GM23338 (cell line): Measurements from ENCODE around the gene DYRK1A. TPM values are rescaled to one million over a fixed set of nuclear protein-coding genes. Genes with fewer than 3 reads are reported as not detected.

Source experiments
- ATAC-seq: fragments of 200-7000 bp; cut with Tn5 transposase; 3 replicates; pipeline ENCODE4 v1.9.1; 2020
- DNase-seq: peaks from one replicate; pipeline ENCODE4 v3.0.0-alpha.2; 2015; ENCODE audit warnings: low spot score
- H2AFZ ChIP-seq: fragments of 200-600 bp; sonication (generic); 2 replicates; pipeline ENCODE4 v1.8.0; 2016; ENCODE audit warnings: antibody characterized with exemption, mild to moderate bottlenecking, moderate library complexity
- H3F3A ChIP-seq: fragments of 200-600 bp; sonication (generic); replicated peaks from 2 replicates; pipeline ENCODE4 v1.8.0; 2017; ENCODE audit warnings: antibody characterized with exemption, mixed run types, low read depth
- H3K27ac ChIP-seq: fragments of 200-600 bp; sonication (generic); 2 replicates; pipeline ENCODE4 v1.6.1; 2016; ENCODE audit warnings: low read depth
- H3K27me3 ChIP-seq: fragments of 200-600 bp; sonication (generic); 2 replicates; pipeline ENCODE4 v1.8.0; 2016; ENCODE audit warnings: mild to moderate bottlenecking, mixed run types, moderate library complexity; ENCODE audit not compliant: insufficient read depth
- H3K36me3 ChIP-seq: fragments of 200-600 bp; sonication (generic); 2 replicates; pipeline ENCODE4 v1.8.0; 2016; ENCODE audit warnings: mild to moderate bottlenecking; ENCODE audit not compliant: insufficient read depth
- H3K4me1 ChIP-seq: fragments of 200-600 bp; sonication (generic); 2 replicates; pipeline ENCODE4 v1.8.0; 2016; ENCODE audit warnings: mild to moderate bottlenecking, moderate library complexity; ENCODE audit not compliant: insufficient read depth
- H3K4me2 ChIP-seq: fragments of 200-600 bp; sonication (generic); 2 replicates; pipeline ENCODE4 v1.7.1; 2017; ENCODE audit warnings: mixed run types
- H3K4me3 ChIP-seq: fragments of 200-600 bp; sonication (generic); 2 replicates; pipeline ENCODE4 v1.6.1; 2016; ENCODE audit warnings: mixed run types
- H3K79me2 ChIP-seq: fragments of 200-600 bp; sonication (generic); replicated peaks from 2 replicates; pipeline ENCODE4 v1.8.0; 2017; ENCODE audit warnings: mild to moderate bottlenecking; ENCODE audit not compliant: insufficient read depth
- H3K9me2 ChIP-seq: fragments of 200-600 bp; sonication (generic); 2 replicates; pipeline ENCODE4 v1.8.0; 2017; ENCODE audit not compliant: insufficient read depth
- H4K20me1 ChIP-seq: fragments of 200-600 bp; sonication (generic); replicated peaks from 2 replicates; pipeline ENCODE4 v1.8.0; 2017; ENCODE audit warnings: mild to moderate bottlenecking; ENCODE audit not compliant: insufficient read depth
- H3K27ac Mint-ChIP-seq: 2 replicates; pipeline ENCODE4 v1.8.0; 2020; ENCODE audit warnings: inconsistent platforms, mild to moderate bottlenecking, moderate library complexity, mixed read lengths
- H3K27me3 Mint-ChIP-seq: 3 replicates; pipeline ENCODE4 v1.8.0; 2022; ENCODE audit warnings: low read depth, mild to moderate bottlenecking, moderate library complexity, mixed read lengths, inconsistent platforms; ENCODE audit not compliant: insufficient read depth, poor library complexity
- H3K36me3 Mint-ChIP-seq: 3 replicates; pipeline ENCODE4 v1.8.0; 2021; ENCODE audit warnings: low read depth, mild to moderate bottlenecking, inconsistent platforms, moderate library complexity, mixed read lengths
- H3K4me1 Mint-ChIP-seq: 3 replicates; pipeline ENCODE4 v1.8.0; 2020; ENCODE audit warnings: mild to moderate bottlenecking, inconsistent platforms, mixed read lengths
- H3K4me3 Mint-ChIP-seq: 3 replicates; pipeline ENCODE4 v1.8.0; 2021; ENCODE audit warnings: moderate library complexity, mild to moderate bottlenecking, inconsistent platforms, mixed read lengths
- H3K9me3 Mint-ChIP-seq: 3 replicates; pipeline ENCODE4 v1.8.0; 2020; ENCODE audit warnings: moderate library complexity, mild to moderate bottlenecking, inconsistent platforms, mixed read lengths
- CREB1 ChIP-seq: fragments of 250-450 bp; sonication (Bioruptor Pico); IDR thresholded peaks from 2 replicates; pipeline ENCODE4 v1.5.0; 2020; ENCODE audit warnings: low read depth, mild to moderate bottlenecking, moderate library complexity
- CTCF ChIP-seq, 2 experiments: fragments of 200-600 bp in 1 of 2; sonication (generic) in 1 of 2; conservative IDR thresholded peaks; 2 replicates each; pipeline versions ENCODE4 v1.5.1 to v1.6.1; 2016 to 2017; ENCODE audit warnings: antibody characterized with exemption in 2 of 2, low read depth in 2 of 2, mild to moderate bottlenecking in 2 of 2, moderate library complexity in 1 of 2
- ETS1 ChIP-seq: IDR thresholded peaks from 2 replicates; pipeline ENCODE4 v1.6.1; 2016; ENCODE audit warnings: antibody characterized with exemption
- EZH2 ChIP-seq: fragments of 200-600 bp; sonication (generic); IDR thresholded peaks from one replicate; pipeline ENCODE4 v1.8.0; 2017; ENCODE audit warnings: antibody characterized with exemption, mild to moderate bottlenecking, low read depth; ENCODE audit not compliant: unreplicated experiment
- EZH2phosphoT487 ChIP-seq: fragments of 200-600 bp; sonication (generic); IDR thresholded peaks from one replicate; pipeline ENCODE4 v1.8.1; 2018; ENCODE audit warnings: antibody characterized with exemption; ENCODE audit not compliant: unreplicated experiment
- JUNB ChIP-seq: IDR thresholded peaks from one replicate; pipeline ENCODE4 v1.6.1; 2016; ENCODE audit warnings: antibody characterized with exemption; ENCODE audit not compliant: unreplicated experiment
- NANOG ChIP-seq: IDR thresholded peaks from 2 replicates; pipeline ENCODE4 v1.6.1; 2016; ENCODE audit warnings: antibody characterized with exemption, borderline replicate concordance
- POLR2AphosphoS5 ChIP-seq: IDR thresholded peaks from 2 replicates; pipeline ENCODE4 v1.6.1; 2016; ENCODE audit warnings: antibody characterized with exemption, low read depth
- STAT1 ChIP-seq: IDR thresholded peaks from one replicate; pipeline ENCODE4 v1.6.1; 2016; ENCODE audit warnings: antibody characterized with exemption; ENCODE audit not compliant: unreplicated experiment
- ZNF114 ChIP-seq: fragments of 250-450 bp; sonication (Bioruptor Pico); IDR thresholded peaks from 2 replicates; pipeline ENCODE4 v1.5.0; 2020; ENCODE audit warnings: mild to moderate bottlenecking, moderate library complexity
- ZNF331 ChIP-seq: fragments of 250-450 bp; sonication (Bioruptor Pico); IDR thresholded peaks from 2 replicates; pipeline ENCODE4 v1.5.0; 2020; ENCODE audit warnings: low read depth, mild to moderate bottlenecking, moderate library complexity
- ZNF462 ChIP-seq: fragments of 250-450 bp; sonication (Bioruptor Pico); IDR thresholded peaks from 2 replicates; pipeline ENCODE4 v1.5.0; 2020; ENCODE audit warnings: mild to moderate bottlenecking, moderate library complexity
- polyA plus RNA-seq: library from polyadenylated mRNA; unstranded; fragments of >200 nt; fragmentation: Nextera tagmentation; extraction: Ambion mirVana; gene quantifications from 2 replicates; pipeline ENCODE4 v1.2.1, GENCODE V29; 2016
- total RNA-seq: library from RNA; depleted of rRNA; stranded (reverse); fragments of >200 nt; shearing (Covaris generic); gene quantifications from 2 replicates; pipeline ENCODE4 v1.2.3, GENCODE V29; 2014

The DYRK1A gene
- total and polyA plus RNA-seq, 2 experiments from 2014 or later = 10.3 to 84.7 TPM

GRCh38 chr21:37478794-37479193 is 112.2 kb downstream of the DYRK1A start:
- ATAC-seq (no peak), DNase-seq (no peak)
- H3K36me3 Mint-ChIP-seq = peaks cover 33% of the 10 kb centered on the region
- Histone ChIP-seq H3K27ac (no peak overlapping the region), H3K4me1 (peaks cover 23% of the 10 kb centered on the region), H3F3A (no peaks in the 10 kb centered on the region), H4K20me1 (peaks cover 19% of the 10 kb centered on the region), H3K36me3 (no peaks in the 10 kb centered on the region), H3K9me2 (no peaks in the 10 kb centered on the region), H3K4me2 (no peak overlapping the region), H3K79me2 (peaks cover 65% of the 10 kb centered on the region), H3K4me3 (no peak overlapping the region), H3K27me3 (no peaks in the 10 kb centered on the region), H2AFZ (no peak overlapping the region)
- no peak for TF ChIP-seq ZNF331 (CRISPR knock-in tag)
- no peak for TF ChIP-seq EZH2
- no peak for TF ChIP-seq CREB1 (CRISPR knock-in tag)
- TF ChIP-seq CTCF (conservative IDR thresholded peaks at IDR 0.05; ENCODE audit: low read depth in 2 of 2) = no peak
- no peak for TF ChIP-seq ZNF114
- no peak for TF ChIP-seq JUNB
- no peak for TF ChIP-seq POLR2AphosphoS5
- no peak for TF ChIP-seq ZNF462 (CRISPR knock-in tag)
- no peak for TF ChIP-seq NANOG
- no peak for TF ChIP-seq STAT1
- no peak for TF ChIP-seq EZH2phosphoT487
- no peak for TF ChIP-seq ETS1
- H3K9me3 Mint-ChIP-seq = no peaks in the 10 kb centered on the region; the same call in 2 of the 3 replicates
- H3K27ac Mint-ChIP-seq = no peak overlapping the region
- peaks cover 46% of the 10 kb centered on the region for H3K4me1 Mint-ChIP-seq
- no peak overlapping the region for H3K4me3 Mint-ChIP-seq
- H3K27me3 Mint-ChIP-seq = no peaks in the 10 kb centered on the region
